GM19035 (cell line): Measurements from ENCODE around the gene LRGUK.
"Not testable (repeated sequence)": the region's sequence is repeated elsewhere in the genome, so short reads cannot be mapped to it uniquely, and the experiment has no call there.

Source experiments
- ATAC-seq: cut with Tn5 transposase; IDR thresholded peaks from one replicate; pipeline ENCODE4 v1.9.1; 2021; ENCODE audit not compliant: unreplicated experiment

Gene LRGUK

DNA sequence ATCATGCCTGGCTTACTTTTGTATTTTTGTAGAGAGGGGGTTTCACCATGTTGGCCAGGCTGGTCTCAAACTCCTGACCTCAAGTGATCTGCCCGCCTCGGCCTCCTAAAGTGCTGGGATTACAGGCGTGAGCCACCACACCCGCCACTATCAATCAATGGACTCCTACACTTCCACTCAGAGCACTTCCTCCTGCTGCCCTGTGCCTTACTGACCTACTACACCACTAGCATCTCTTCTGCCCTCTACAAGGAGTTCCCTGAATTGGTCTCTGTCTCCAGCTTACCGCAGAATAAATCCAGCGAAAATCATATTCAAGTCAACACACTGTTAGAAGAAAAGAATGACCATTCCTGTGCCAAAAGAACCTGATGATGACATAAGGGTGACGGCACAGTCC lies 168.8 kb downstream of the LRGUK start:
- ATAC-seq, result not testable (repeated sequence)

GRCh38 chr7:134297489-134297888 lies 170.3 kb downstream of the LRGUK start:
- ATAC-seq, result no peak

- no peak for ATAC-seq
These were observed 172.0 kb downstream of the LRGUK start for GRCh38 chr7:134298902-134299683.

DNA sequence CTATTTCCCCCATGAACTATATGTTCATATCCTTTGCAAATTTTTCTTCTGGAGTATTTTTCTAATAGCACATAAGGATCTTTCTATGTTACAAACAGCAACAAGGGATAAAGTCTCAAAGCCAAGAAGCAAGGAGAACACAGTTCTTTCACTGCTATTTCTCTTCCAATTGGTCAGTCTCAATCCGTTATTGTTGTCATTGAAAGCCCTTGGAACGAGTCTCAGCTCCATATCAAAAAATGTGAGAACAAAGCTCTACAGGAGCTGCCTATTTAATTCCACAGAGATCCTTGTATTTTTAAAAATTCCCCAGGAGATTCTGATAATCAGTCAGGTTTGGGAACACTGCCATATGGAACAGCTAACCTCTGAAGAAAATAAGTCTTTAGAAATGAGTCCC lies 173.8 kb downstream of the LRGUK start:
- ATAC-seq, result no peak

DNA sequence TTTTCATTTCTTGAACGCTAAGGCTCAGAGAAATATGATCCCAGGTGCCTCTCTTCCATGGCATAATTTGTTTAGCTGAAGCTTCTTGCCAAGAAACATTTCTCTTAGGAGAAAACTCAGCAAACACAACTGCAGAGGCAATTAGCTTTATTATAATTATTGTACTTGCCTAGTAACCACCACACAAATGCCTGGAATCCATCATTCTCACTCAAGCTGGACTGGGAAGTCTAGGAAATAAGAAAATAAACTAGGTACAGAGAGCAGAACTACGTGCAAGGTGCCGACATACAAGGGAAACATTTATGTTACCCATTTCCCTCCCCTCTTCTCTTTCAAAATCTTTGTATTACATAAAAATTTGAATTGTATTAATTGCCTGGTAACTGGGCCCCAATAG lies 174.5 kb downstream of the LRGUK start:
- no peak for ATAC-seq

DNA sequence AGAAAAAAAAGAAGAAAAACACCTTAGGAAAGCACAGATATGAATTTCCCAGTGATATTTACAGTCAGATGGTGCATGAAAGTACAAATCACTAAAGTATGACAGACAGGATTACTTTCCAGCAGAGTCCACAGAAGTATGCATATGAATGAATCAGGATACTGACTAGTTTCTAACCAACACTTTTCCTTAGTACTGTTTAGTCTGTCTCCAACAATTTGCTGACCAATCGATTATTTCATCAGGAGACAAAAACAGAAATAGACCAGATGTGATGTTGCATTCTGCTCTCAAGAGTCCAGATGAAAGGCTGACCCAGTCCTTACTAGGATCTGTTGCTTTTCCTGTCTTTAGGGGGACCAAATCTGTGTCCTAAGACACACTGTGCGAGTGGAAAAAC lies 175.0 kb downstream of the LRGUK start:
- ATAC-seq, result no peak

GRCh38 chr7:134307320-134307719 lies 180.2 kb downstream of the LRGUK start:
- no peak for ATAC-seq

- ATAC-seq, result no peak
These were observed 181.4 kb downstream of the LRGUK start for GRCh38 chr7:134308548-134308947.

DNA sequence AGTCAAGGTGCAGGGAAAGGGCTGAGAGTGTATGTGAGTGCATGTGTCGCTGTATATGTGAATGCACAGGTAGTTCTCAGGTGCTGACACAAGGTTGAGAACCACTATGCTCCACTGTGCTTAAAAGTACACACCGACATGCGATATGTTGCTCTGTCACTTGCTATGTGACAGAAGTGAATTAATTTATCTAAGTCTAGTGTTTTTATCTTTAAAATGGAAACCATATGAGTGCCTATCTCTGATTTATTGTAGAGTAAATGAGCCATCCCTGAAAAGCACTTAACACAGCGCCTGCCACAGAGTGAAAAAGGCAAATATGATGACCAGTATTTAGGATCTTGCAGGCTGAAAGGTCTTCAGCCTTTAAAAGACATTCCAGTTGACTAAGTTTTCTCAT lies 184.7 kb downstream of the LRGUK start:
- ATAC-seq, result no peak

DNA sequence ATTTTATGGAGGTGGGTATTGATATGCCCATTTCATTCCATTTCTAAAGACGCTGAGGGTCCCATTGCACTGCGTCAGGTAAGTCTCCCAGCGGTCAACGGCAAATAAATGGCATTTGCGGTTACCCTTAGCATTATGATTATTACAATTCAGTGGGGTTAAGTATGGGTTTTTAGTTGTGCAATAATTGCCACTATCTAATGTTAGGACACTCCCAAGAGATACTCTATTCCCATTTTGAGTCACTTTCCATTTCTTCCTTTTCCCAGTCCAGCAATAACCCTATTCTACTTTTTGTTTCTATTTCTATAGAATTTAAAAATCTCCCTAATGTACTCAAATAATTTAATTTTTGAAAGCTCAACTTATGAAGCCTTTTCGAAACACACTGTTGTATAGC lies 185.6 kb downstream of the LRGUK start:
- no peak for ATAC-seq

- no peak for ATAC-seq
These were observed 186.4 kb downstream of the LRGUK start for GRCh38 chr7:134313543-134313942.
